PC-9 (cell line): ENCODE results near the gene GZMA. TPM values are rescaled to one million over a fixed set of nuclear protein-coding genes. Genes with fewer than 3 reads are reported as not detected.
"Not testable (repeated sequence)": the region's sequence is repeated elsewhere in the genome, so short reads cannot be mapped to it uniquely, and the experiment has no call there.

Experiments
- BruUV-seq: library from RNA; stranded (reverse); fragments of 400-500 nt; replicated peaks from 2 replicates; lab custom pipeline; 2021; lab: Mats Ljungman, UMichigan
- CTCF ChIA-PET: fragments of 300-600 bp; sonication (Branson Sonifier 250); formaldehyde crosslinking; loops from one replicate; lab custom pipeline; 2022; ENCODE audit warnings: antibody characterized with exemption; lab: Charles Lee
- POLR2A ChIA-PET: fragments of 300-600 bp; sonication (Branson Sonifier 250); formaldehyde crosslinking; loops from one replicate; lab custom pipeline; 2022; ENCODE audit warnings: antibody characterized with exemption; ENCODE audit not compliant: unreplicated experiment; lab: Charles Lee
- DNase-seq, 2 experiments: peaks; one replicate each; pipeline versions ENCODE4 v3.0.0 to v3.0.0-alpha.2; 2015 to 2022; ENCODE audit warnings: mixed read lengths in 1 of 2
- H2AFZ ChIP-seq: fragments of 200-600 bp; sonication (generic); 2 replicates; pipeline ENCODE4 v1.8.1; 2017; ENCODE audit warnings: antibody characterized with exemption
- H3F3A ChIP-seq: fragments of 200-600 bp; sonication (generic); 2 replicates; pipeline ENCODE4 v1.8.1; 2017; ENCODE audit warnings: antibody characterized with exemption, mild to moderate bottlenecking, low read depth; ENCODE audit not compliant: insufficient read depth
- H3K27ac ChIP-seq: fragments of 200-600 bp; sonication (generic); 2 replicates; pipeline ENCODE4 v1.6.1; 2016; ENCODE audit warnings: mixed run types
- H3K27me3 ChIP-seq: fragments of 200-600 bp; sonication (generic); 2 replicates; pipeline ENCODE4 v1.6.1; 2016; ENCODE audit warnings: low read depth, mixed run types; ENCODE audit not compliant: insufficient read depth
- H3K36me3 ChIP-seq: fragments of 200-600 bp; sonication (generic); 2 replicates; pipeline ENCODE4 v1.6.1; 2016; ENCODE audit warnings: low read depth, mixed run types
- H3K4me1 ChIP-seq: fragments of 200-600 bp; sonication (generic); replicated peaks from 2 replicates; pipeline ENCODE4 v1.6.1; 2016; ENCODE audit warnings: mixed run types; ENCODE audit not compliant: insufficient read depth
- H3K4me2 ChIP-seq: fragments of 200-600 bp; sonication (generic); 2 replicates; pipeline ENCODE4 v1.6.1; 2017; ENCODE audit warnings: mixed run types
- H3K4me3 ChIP-seq: fragments of 200-600 bp; sonication (generic); 2 replicates; pipeline ENCODE4 v1.6.1; 2016; ENCODE audit warnings: mixed run types
- H3K79me2 ChIP-seq: fragments of 200-600 bp; sonication (generic); 2 replicates; pipeline ENCODE4 v1.6.1; 2017; ENCODE audit warnings: low read depth, mixed run types
- H3K9me2 ChIP-seq: fragments of 200-600 bp; sonication (generic); 2 replicates; pipeline ENCODE4 v1.8.1; 2017; ENCODE audit warnings: mild to moderate bottlenecking; ENCODE audit not compliant: insufficient read depth
- H3K9me3 ChIP-seq: fragments of 200-600 bp; sonication (generic); 2 replicates; pipeline ENCODE4 v1.8.1; 2016; ENCODE audit warnings: low read depth; ENCODE audit not compliant: insufficient read depth
- H4K20me1 ChIP-seq: fragments of 200-600 bp; sonication (generic); 2 replicates; pipeline ENCODE4 v1.8.1; 2017; ENCODE audit not compliant: insufficient read depth
- EZH2 ChIP-seq: fragments of 200-600 bp; sonication (generic); IDR thresholded peaks from 2 replicates; pipeline ENCODE4 v1.8.0; 2017; ENCODE audit warnings: antibody characterized with exemption, low read depth
- intact Hi-C: fragments of 100-400 bp; cut with micrococcal nuclease; formaldehyde crosslinking; loops from one replicate; pipeline ENCODE4 v1.10.0; 2022; ENCODE audit not compliant: unreplicated experiment
- total RNA-seq: library from RNA; stranded (reverse); gene quantifications from 2 replicates; pipeline ENCODE4 v1.2.3, GENCODE V29; 2021
- TF ChIP-seq, protein P1 (sequence below): fragments of 200-600 bp; sonication (generic); conservative IDR thresholded peaks from 2 replicates; pipeline ENCODE4 v1.6.1; 2017; ENCODE audit warnings: mixed run types, antibody characterized with exemption, mild to moderate bottlenecking, moderate library complexity

Gene GZMA
- total RNA-seq, 1 experiment from 2014 or later = not detected

- CTCF ChIA-PET = no interaction called here
- no peak overlapping the region for H3K27ac ChIP-seq
- H2AFZ ChIP-seq = no peak overlapping the region
- H3F3A ChIP-seq = no peaks in the 10 kb centered on the region
- BruUV-seq = no TSS peak
- intact Hi-C loops = no loop called here
- TF ChIP-seq, protein P1, sequence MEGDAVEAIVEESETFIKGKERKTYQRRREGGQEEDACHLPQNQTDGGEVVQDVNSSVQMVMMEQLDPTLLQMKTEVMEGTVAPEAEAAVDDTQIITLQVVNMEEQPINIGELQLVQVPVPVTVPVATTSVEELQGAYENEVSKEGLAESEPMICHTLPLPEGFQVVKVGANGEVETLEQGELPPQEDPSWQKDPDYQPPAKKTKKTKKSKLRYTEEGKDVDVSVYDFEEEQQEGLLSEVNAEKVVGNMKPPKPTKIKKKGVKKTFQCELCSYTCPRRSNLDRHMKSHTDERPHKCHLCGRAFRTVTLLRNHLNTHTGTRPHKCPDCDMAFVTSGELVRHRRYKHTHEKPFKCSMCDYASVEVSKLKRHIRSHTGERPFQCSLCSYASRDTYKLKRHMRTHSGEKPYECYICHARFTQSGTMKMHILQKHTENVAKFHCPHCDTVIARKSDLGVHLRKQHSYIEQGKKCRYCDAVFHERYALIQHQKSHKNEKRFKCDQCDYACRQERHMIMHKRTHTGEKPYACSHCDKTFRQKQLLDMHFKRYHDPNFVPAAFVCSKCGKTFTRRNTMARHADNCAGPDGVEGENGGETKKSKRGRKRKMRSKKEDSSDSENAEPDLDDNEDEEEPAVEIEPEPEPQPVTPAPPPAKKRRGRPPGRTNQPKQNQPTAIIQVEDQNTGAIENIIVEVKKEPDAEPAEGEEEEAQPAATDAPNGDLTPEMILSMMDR = no peak
- no peak for TF ChIP-seq EZH2
- H3K36me3 ChIP-seq = no peaks in the 10 kb centered on the region
- H3K9me2 ChIP-seq = no peaks in the 10 kb centered on the region
- no peak overlapping the region for H3K4me3 ChIP-seq
- no peak overlapping the region for H3K4me2 ChIP-seq
- no peak for DNase-seq
- H3K4me1 ChIP-seq = no peaks in the 10 kb centered on the region
- H4K20me1 ChIP-seq = no peaks in the 10 kb centered on the region
- no peaks in the 10 kb centered on the region for H3K79me2 ChIP-seq
- H3K9me3 ChIP-seq = no peaks in the 10 kb centered on the region
- H3K27me3 ChIP-seq = peaks cover 62% of the 10 kb centered on the region
- POLR2A ChIA-PET = no interaction called here
Measured at GRCh38 chr5:55096182-55096581, 6.3 kb upstream of the GZMA start.

DNA sequence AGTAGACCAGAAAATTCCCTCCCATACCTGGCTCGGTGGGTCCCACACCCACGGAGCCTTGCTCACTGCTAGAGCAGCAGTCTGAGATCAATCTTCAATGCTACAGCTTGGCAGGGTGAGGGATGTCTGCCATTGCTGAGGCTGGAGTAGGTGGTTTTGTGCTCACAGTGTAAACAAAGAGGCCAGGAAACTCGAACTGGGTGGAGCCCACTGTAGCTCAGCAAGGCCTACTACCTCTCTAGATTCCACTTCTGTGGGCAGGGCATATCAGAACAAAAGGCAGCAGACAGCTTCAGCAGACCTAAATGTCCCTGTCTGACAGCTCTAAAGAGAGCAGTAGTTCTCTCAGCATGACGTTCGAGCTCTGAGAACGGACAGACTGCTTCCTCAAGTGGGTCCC, 5.6 kb upstream of the GZMA start:
- H3K27me3 ChIP-seq = peaks cover 55% of the 10 kb centered on the region

DNA sequence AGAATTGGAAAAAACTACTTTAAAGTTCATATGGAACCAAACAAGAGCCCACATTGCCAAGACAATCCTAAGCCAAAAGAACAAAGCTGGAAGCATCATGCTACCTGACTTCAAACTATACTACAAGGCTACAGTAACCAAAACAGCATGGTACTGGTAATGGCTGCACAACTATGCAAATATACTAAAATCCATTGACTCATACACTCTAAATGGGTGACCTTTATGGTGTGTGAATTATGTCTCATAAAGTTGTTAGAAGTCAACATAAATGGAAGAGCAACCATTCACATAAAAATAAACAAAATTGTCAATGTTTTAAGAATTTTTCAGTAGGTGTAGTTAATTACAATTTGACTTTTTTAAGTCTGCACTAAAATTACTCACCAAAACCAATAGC, 1.3 kb upstream of the GZMA start:
- H3K27me3 ChIP-seq = peaks cover 25% of the 10 kb centered on the region
- H3F3A ChIP-seq, H3K4me1 ChIP-seq, H3K9me2 ChIP-seq, H3K4me3 ChIP-seq, intact Hi-C loops, POLR2A ChIA-PET, DNase-seq, BruUV-seq, H3K27ac ChIP-seq, H3K9me3 ChIP-seq, H3K4me2 ChIP-seq, CTCF ChIA-PET, H2AFZ ChIP-seq, H4K20me1 ChIP-seq, H3K36me3 ChIP-seq, H3K79me2 ChIP-seq: not testable (repeated sequence)

More for the DNA sequence above, 5.6 kb upstream of the GZMA start:
- H3F3A ChIP-seq = no peaks in the 10 kb centered on the region
- DNase-seq = no peak
- no peaks in the 10 kb centered on the region for H3K4me1 ChIP-seq
- H3K9me2 ChIP-seq = no peaks in the 10 kb centered on the region
- no peak for TF ChIP-seq EZH2
- TF ChIP-seq, protein P1 = no peak
- ChIA-PET POLR2A (no interaction called here), CTCF (no interaction called here)
- BruUV-seq = no TSS peak
- H3K4me3 ChIP-seq = no peak overlapping the region
- no peak overlapping the region for H3K27ac ChIP-seq
- intact Hi-C loops = no loop called here
- no peaks in the 10 kb centered on the region for H3K9me3 ChIP-seq
- H3K4me2 ChIP-seq = no peak overlapping the region
- H3K79me2 ChIP-seq = no peaks in the 10 kb centered on the region
- H2AFZ ChIP-seq = no peak overlapping the region
- no peaks in the 10 kb centered on the region for H3K36me3 ChIP-seq
- H4K20me1 ChIP-seq = no peaks in the 10 kb centered on the region

- Histone ChIP-seq H3F3A (no peaks in the 10 kb centered on the region), H3K9me2 (no peaks in the 10 kb centered on the region), H3K27me3 (peaks cover 23% of the 10 kb centered on the region), H3K9me3 (no peaks in the 10 kb centered on the region), H3K4me3 (no peak overlapping the region), H4K20me1 (no peaks in the 10 kb centered on the region), H3K79me2 (no peaks in the 10 kb centered on the region), H2AFZ (no peak overlapping the region), H3K4me1 (no peaks in the 10 kb centered on the region), H3K4me2 (no peak overlapping the region), H3K36me3 (no peaks in the 10 kb centered on the region), H3K27ac (no peak overlapping the region)
- ChIA-PET CTCF (no interaction called here), POLR2A (no interaction called here)
- intact Hi-C loops = no loop called here
- BruUV-seq = no TSS peak
- no peak for DNase-seq
- TF ChIP-seq, protein P1 = no peak
- no peak for TF ChIP-seq EZH2
Measured at GRCh38 chr5:55101556-55102276, 730 bp upstream of the GZMA start.
